HepG2 (cell line): ENCODE data around the gene ENO3. TPM values are rescaled to one million over a fixed set of nuclear protein-coding genes. Genes with fewer than 3 reads are reported as not detected.
"Not testable (repeated sequence)": the region's sequence is repeated elsewhere in the genome, so short reads cannot be mapped to it uniquely, and the experiment has no call there.

Source experiments
- ATAC-seq: fragments of 200-7000 bp; cut with Tn5 transposase; 3 replicates; pipeline ENCODE4 v1.9.1; 2020; ENCODE audit warnings: mild to moderate bottlenecking, moderate library complexity
- BruUV-seq: library from RNA; stranded (reverse); fragments of 400-500 nt; replicated peaks from 2 replicates; lab custom pipeline; 2021; lab: Mats Ljungman, UMichigan
- CTCF ChIA-PET: fragments of 300-600 bp; formaldehyde crosslinking; extraction: SDS; loops from one replicate; lab custom pipeline; 2021; ENCODE audit warnings: low total read pairs, inconsistent platforms, low intra/inter-chr PET ratio; lab: Yijun Ruan, JAX
- POLR2A ChIA-PET: fragments of 350-600 bp; sonication (Branson Sonifier 250); formaldehyde crosslinking; loops from one replicate; lab custom pipeline; 2020; ENCODE audit warnings: antibody characterized with exemption, inconsistent platforms; lab: Yijun Ruan, JAX
- DNase-seq: peaks from one replicate; pipeline ENCODE4 v3.0.0-alpha.2; 2015; ENCODE audit warnings: low spot score
- FAIRE-seq: peaks from 3 replicates; lab custom pipeline; 2011; peaks lifted over from hg19 to GRCh38; lab: Jason Lieb, UNC
- H2AFZ ChIP-seq: one replicate; pipeline ENCODE4 v1.6.1; 2011; ENCODE audit warnings: low read length, inconsistent platforms
- H3K27ac ChIP-seq: fragments of 300-600 bp; 3 replicates; pipeline ENCODE4 v1.8.0; 2011; ENCODE audit warnings: mixed run types, mild to moderate bottlenecking, mixed read lengths, low read length, inconsistent platforms; ENCODE audit not compliant: insufficient read depth; ENCODE audit errors: extremely low read length
- H3K27me3 ChIP-seq, 2 experiments: fragments of 200-600 bp in 1 of 2; 2 replicates in 1 of 2; 3 replicates in 1 of 2; pipeline versions ENCODE4 v1.6.0 to v1.8.0; 2011; ENCODE audit warnings: low read length in 2 of 2, mild to moderate bottlenecking in 2 of 2, moderate library complexity in 2 of 2, inconsistent platforms in 1 of 2; ENCODE audit not compliant: insufficient read depth in 2 of 2, control insufficient read depth in 1 of 2
- H3K36me3 ChIP-seq, 2 experiments: fragments of 200-600 bp in 1 of 2; replicated peaks in 1 of 2; 2 replicates in 1 of 2; 3 replicates in 1 of 2; pipeline versions ENCODE4 v1.5.1 to v1.8.0; 2011; ENCODE audit warnings: low read length in 2 of 2, inconsistent platforms in 1 of 2; ENCODE audit not compliant: insufficient read depth in 2 of 2, control insufficient read depth in 1 of 2
- H3K4me1 ChIP-seq: 2 replicates; pipeline ENCODE4 v1.5.1; 2012; ENCODE audit warnings: low read length, inconsistent platforms; ENCODE audit not compliant: insufficient read depth
- H3K4me2 ChIP-seq: 2 replicates; pipeline ENCODE4 v1.6.0; 2011; ENCODE audit warnings: low read depth, low read length, inconsistent platforms
- H3K4me3 ChIP-seq, 3 experiments: fragments of 200-600 bp in 1 of 3; sonication (generic), shearing (Covaris generic) in 1 of 3; replicated peaks in 1 of 3; 2 replicates each; pipeline ENCODE4 v1.5.1; 2011 to 2016; ENCODE audit warnings: low read length in 3 of 3, inconsistent platforms in 2 of 3, low read depth in 2 of 3, mild to moderate bottlenecking in 2 of 3, control low read depth in 1 of 3, mixed read lengths in 1 of 3; ENCODE audit not compliant: insufficient read depth in 1 of 3
- H3K79me2 ChIP-seq: one replicate; pipeline ENCODE4 v1.6.1; 2011; ENCODE audit warnings: low read length, inconsistent platforms; ENCODE audit not compliant: insufficient read depth
- H3K9ac ChIP-seq: 2 replicates; pipeline ENCODE4 v1.6.0; 2011; ENCODE audit warnings: mild to moderate bottlenecking, low read depth, low read length, inconsistent platforms; ENCODE audit not compliant: insufficient read depth
- H3K9me3 ChIP-seq: 2 replicates; pipeline ENCODE4 v1.5.1; 2012; ENCODE audit warnings: mild to moderate bottlenecking, low read length
- H4K20me1 ChIP-seq: 2 replicates; pipeline ENCODE4 v1.6.0; 2011; ENCODE audit warnings: inconsistent platforms, mild to moderate bottlenecking, low read length, moderate library complexity; ENCODE audit not compliant: insufficient read depth
- ATAD3A ChIP-seq: sonication (generic); formaldehyde crosslinking; IDR thresholded peaks from 2 replicates; pipeline ENCODE4 v1.4.0; 2020; ENCODE audit warnings: missing genetic modification reagents
- HNF4A ChIP-seq: sonication (generic); formaldehyde crosslinking; IDR thresholded peaks from 2 replicates; pipeline ENCODE4 v1.4.0; 2020; ENCODE audit warnings: missing genetic modification reagents
- HNF4G ChIP-seq, 2 experiments: sonication (generic) in 1 of 2; formaldehyde crosslinking in 1 of 2; IDR thresholded peaks; 2 replicates each; pipeline versions ENCODE4 v1.4.0 to v1.6.1; 2011 to 2020; ENCODE audit warnings: borderline replicate concordance in 2 of 2, low read depth in 2 of 2, mild to moderate bottlenecking in 2 of 2, low read length in 1 of 2, missing genetic modification reagents in 1 of 2, moderate library complexity in 1 of 2
- MIXL1 ChIP-seq: IDR thresholded peaks from 2 replicates; pipeline ENCODE4 v1.6.1; 2016
- TFAP4 ChIP-seq: sonication (generic); IDR thresholded peaks from 2 replicates; pipeline ENCODE4 v1.6.1; 2016; ENCODE audit warnings: low read depth, borderline replicate concordance
- ZNF121 ChIP-seq: sonication (generic); formaldehyde crosslinking; IDR thresholded peaks from 2 replicates; pipeline ENCODE4 v1.5.0; 2020; ENCODE audit warnings: mild to moderate bottlenecking, missing genetic modification reagents
- ZNF770 ChIP-seq: sonication (generic); formaldehyde crosslinking; IDR thresholded peaks from 2 replicates; pipeline ENCODE4 v1.5.0; 2020; ENCODE audit warnings: mild to moderate bottlenecking, missing genetic modification reagents
- WGBS: methylation state at CpG from one replicate; pipeline ENCODE4 v1.1.6; 2017; ENCODE audit warnings: low lambda C conversion rate; 5-methylcytosine and 5-hydroxymethylcytosine counted together
- in situ Hi-C: cut with HindIII; loops from 2 replicates; pipeline ENCODE4 v1.10.0; 2017; ENCODE audit warnings: low pct_unique_long_range_greater_than_20kb; ENCODE audit not compliant: extremely low pct_ligation_motif_present
- intact Hi-C: fragments of 100-400 bp; cut with micrococcal nuclease; formaldehyde crosslinking; loops from one replicate; pipeline ENCODE4 v1.10.0; 2022; ENCODE audit not compliant: unreplicated experiment
- polyA plus RNA-seq, 8 experiments: library from polyadenylated mRNA; depleted of rRNA in 3 of 8; stranded (reverse) in 7 of 8; unstranded in 1 of 8; fragments of >200 nt; fragmentation: Illumina TruSeq in 4 of 8; extraction: Trizol in 4 of 8; gene quantifications; 2 replicates each; pipeline versions ENCODE4 v1.2.1 to v1.2.3, GENCODE V29; 2011 to 2016; ENCODE audit warnings: low read depth in 4 of 8, missing spikeins in 1 of 8, mixed read lengths in 1 of 8; ENCODE audit not compliant: insufficient read depth in 1 of 8
- total RNA-seq, 5 experiments: library from RNA; depleted of rRNA; stranded (reverse); fragments of >200 nt; fragmentation: Illumina TruSeq; extraction: Trizol; gene quantifications; 2 replicates each; pipeline ENCODE4 v1.2.3, GENCODE V29; 2016; ENCODE audit warnings: low read depth in 1 of 5
- TF ChIP-seq, protein P1 (sequence below): sonication (generic); formaldehyde crosslinking; conservative IDR thresholded peaks from 2 replicates; pipeline ENCODE4 v1.4.0; 2020; ENCODE audit warnings: mild to moderate bottlenecking, missing genetic modification reagents, moderate library complexity

The ENO3 gene
- total and polyA plus RNA-seq, 2 of the 13 experiments (the other 11 are each of a cell fraction or from before 2014, with no cell fraction given) = 59.8 to 69.8 TPM

DNA sequence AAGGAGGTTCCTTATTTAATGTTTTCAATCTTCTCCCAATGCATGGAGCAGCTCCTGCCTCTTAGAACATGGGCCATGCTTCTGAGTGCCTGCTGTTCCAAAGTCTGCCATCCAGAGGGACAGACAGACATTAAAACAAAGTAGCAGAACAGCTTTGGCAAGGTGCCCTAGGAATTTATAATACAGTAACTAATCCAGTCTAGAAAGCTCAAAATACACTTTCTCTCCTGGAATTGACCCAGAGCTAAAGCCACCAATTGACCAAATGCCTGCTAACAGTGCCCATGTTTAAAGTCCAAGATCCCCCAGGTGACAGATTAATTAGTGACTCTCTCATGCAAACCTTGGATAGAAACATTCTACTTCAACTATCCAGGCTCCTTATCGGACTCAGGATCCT, 36.9 kb upstream of the ENO3 start (continued):
- TF ChIP-seq, protein P1, sequence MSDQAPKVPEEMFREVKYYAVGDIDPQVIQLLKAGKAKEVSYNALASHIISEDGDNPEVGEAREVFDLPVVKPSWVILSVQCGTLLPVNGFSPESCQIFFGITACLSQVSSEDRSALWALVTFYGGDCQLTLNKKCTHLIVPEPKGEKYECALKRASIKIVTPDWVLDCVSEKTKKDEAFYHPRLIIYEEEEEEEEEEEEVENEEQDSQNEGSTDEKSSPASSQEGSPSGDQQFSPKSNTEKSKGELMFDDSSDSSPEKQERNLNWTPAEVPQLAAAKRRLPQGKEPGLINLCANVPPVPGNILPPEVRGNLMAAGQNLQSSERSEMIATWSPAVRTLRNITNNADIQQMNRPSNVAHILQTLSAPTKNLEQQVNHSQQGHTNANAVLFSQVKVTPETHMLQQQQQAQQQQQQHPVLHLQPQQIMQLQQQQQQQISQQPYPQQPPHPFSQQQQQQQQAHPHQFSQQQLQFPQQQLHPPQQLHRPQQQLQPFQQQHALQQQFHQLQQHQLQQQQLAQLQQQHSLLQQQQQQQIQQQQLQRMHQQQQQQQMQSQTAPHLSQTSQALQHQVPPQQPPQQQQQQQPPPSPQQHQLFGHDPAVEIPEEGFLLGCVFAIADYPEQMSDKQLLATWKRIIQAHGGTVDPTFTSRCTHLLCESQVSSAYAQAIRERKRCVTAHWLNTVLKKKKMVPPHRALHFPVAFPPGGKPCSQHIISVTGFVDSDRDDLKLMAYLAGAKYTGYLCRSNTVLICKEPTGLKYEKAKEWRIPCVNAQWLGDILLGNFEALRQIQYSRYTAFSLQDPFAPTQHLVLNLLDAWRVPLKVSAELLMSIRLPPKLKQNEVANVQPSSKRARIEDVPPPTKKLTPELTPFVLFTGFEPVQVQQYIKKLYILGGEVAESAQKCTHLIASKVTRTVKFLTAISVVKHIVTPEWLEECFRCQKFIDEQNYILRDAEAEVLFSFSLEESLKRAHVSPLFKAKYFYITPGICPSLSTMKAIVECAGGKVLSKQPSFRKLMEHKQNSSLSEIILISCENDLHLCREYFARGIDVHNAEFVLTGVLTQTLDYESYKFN (CRISPR knock-in tag) = peak; percentile 31; the same call in 1 of the 2 replicates
- peak; percentile 57; the same call in 1 of the 2 replicates for TF ChIP-seq HNF4G (IDR thresholded peaks at IDR 0.05; ENCODE audit: borderline replicate concordance, low read depth, low read length)
- TF ChIP-seq HNF4G (CRISPR knock-in tag; IDR thresholded peaks at IDR 0.05; ENCODE audit: borderline replicate concordance, low read depth) = no peak
- no peak for TF ChIP-seq ATAD3A (CRISPR knock-in tag)
- peak; percentile 32; the same call in 1 of the 2 replicates for TF ChIP-seq TFAP4
- peak; percentile 75 for TF ChIP-seq HNF4A (CRISPR knock-in tag)
- TF ChIP-seq MIXL1 (CRISPR knock-in tag) = peak; percentile 78; the same call in 1 of the 2 replicates
- TF ChIP-seq, all 625 proteins: peak for 8

- H3K9ac ChIP-seq, DNase-seq, H3K9me3 ChIP-seq, H3K27me3 ChIP-seq, BruUV-seq, H3K27ac ChIP-seq, H3K4me2 ChIP-seq, FAIRE-seq, H4K20me1 ChIP-seq, CTCF ChIA-PET, H3K79me2 ChIP-seq, H3K4me3 ChIP-seq, H2AFZ ChIP-seq, H3K36me3 ChIP-seq, in situ Hi-C loops, intact Hi-C loops, ATAC-seq: not testable (repeated sequence)
- peaks cover 47% of the 10 kb centered on the region for H3K4me1 ChIP-seq
- 56% methylated on average over 4 of the region's 4 CpGs for WGBS
- TF ChIP-seq ZNF121 (CRISPR knock-in tag) (peak; percentile 66), ZNF770 (CRISPR knock-in tag) (0 out of 2 replicates have a peak, but pooled peaks have one; percentile 26)
- POLR2A ChIA-PET = interaction anchor here (1.0 to 2.6 kb wide), 2 partner anchors 25 kb away, joined by 3 to 12 read pairs; partner anchors contain the start of genes RNF167 and SLC25A11
These were observed 36.4 kb upstream of the ENO3 start for GRCh38 chr17:4914551-4914950.
